Germinal center (tissue), 1 donor: Measurements from ENCODE around the gene CCDC148.
"Not testable (repeated sequence)": the region's sequence is repeated elsewhere in the genome, so short reads cannot be mapped to it uniquely, and the experiment has no call there.

Experiments
- DNase-seq: peaks from one replicate; pipeline ENCODE4 v3.0.0; 2012; ENCODE audit warnings: mixed read lengths, low spot score

The CCDC148 gene

DNA sequence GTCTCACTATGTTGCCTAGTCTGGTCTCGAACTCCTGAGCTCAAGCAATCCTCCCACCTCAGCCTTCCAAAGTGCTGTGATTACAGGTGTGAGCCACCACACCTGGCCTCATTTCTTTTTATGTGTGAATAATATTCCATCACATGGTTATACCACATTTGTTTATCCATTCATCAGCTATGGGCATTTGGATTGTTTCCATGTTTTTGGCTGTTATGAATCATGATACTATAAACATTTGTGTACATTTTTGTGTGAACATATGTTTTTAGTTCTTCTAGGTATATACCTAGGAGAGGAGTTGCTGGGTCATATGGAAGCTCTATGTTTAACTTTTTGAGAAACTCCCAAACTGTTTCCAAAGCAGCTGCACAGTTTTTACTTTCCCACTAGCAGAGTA, 24.6 kb upstream of the CCDC148 start:
- no peak for DNase-seq

DNA sequence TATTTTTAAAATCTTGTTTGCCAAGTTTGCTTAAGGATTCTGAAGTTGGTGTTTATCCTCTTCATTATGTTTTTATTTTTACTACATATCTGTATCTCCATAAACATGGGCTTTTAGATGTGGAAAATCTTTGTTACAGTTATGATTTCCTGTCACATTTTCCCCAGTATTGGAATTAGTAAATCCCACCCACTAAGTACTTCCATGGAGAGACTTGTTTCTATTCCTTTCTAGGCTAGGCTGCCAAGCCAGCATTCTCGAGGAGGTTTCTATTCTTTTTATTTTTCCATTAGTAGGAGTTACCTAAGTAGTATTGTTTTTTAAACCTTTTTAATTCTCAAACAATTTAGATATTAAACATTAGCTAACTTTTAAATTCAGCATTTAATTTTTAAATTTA, 22.3 kb upstream of the CCDC148 start:
- no peak for DNase-seq

GRCh38 chr2:158478237-158478636, 21.7 kb upstream of the CCDC148 start:
- no peak for DNase-seq

DNA sequence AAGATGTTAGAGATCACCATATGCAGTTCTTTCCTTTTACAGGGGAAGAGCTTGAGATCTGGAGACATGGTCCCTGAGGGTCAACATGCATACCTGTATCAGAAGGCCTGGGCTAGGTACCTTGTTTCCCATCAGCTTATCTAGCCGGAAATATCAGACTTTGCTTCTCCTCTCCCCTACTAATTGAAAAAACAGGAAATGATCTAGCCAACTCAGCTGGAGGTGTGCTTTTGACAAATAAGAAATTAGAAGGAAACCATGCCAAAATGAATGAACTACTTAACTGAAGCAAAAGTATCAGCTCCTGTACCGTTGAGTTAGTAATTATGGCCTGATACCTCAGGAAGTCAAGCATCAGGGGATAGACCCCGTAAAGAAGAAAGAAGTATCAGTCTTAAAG, 20.6 kb upstream of the CCDC148 start:
- no peak for DNase-seq

DNA sequence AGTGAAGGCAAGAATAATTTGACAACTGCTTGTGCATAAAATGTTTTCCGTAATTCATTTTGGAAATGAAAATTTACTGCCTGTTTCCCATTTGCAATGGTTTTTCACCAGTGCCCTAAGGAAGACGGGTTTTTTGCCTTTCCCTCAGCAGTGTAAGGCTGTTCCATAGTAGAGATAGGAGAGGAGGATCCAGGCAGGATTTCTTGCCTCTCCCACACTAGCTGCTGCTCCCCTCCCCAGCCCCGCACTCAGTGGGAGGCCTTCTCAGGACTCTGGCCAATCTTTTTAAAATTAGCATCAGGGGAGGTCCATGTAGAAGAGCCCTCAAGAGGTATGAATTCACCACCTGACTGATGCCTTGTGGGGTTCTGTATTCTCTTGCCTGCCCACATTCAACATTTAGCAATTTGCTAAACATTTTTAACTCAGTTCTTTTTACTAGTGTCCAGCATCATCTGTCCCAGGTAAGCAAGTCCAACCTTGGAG, 18.0 kb upstream of the CCDC148 start:
- DNase-seq: not testable (repeated sequence)

DNA sequence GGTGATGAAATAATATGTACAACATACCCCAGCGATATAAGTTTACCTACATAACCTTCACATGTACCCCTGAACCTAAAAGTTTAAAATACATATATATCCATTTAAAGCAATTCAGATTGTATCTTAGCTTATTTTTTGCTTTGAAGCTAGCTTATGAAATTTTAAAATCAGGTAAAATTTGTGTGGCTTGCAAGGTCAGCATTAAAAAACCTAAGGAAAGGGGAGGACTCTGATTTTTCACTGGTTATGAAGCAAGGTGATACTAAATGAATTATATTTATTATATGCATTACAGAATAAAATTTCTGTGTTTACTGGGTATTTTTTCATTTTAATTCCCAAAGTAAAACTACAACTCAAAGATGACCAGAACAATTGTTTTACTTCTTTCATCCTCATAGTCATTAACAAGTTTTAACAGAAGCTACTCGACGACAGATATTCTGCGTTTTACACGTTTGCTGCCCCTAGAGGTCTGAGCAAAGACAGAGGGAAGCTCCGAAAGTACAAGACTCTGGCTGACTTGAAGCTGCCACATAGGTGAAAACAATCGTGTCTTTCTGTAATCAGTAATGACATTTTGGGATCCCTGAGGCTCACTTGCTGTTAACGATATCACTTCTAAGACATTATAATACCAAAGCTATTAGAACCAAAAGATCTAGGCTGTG, 17.3 kb upstream of the CCDC148 start:
- no peak for DNase-seq

- not testable (repeated sequence) for DNase-seq
Measured at GRCh38 chr2:158473300-158473699, 16.7 kb upstream of the CCDC148 start.

- not testable (repeated sequence) for DNase-seq
Measured at GRCh38 chr2:158472829-158473228, 16.3 kb upstream of the CCDC148 start.

DNA sequence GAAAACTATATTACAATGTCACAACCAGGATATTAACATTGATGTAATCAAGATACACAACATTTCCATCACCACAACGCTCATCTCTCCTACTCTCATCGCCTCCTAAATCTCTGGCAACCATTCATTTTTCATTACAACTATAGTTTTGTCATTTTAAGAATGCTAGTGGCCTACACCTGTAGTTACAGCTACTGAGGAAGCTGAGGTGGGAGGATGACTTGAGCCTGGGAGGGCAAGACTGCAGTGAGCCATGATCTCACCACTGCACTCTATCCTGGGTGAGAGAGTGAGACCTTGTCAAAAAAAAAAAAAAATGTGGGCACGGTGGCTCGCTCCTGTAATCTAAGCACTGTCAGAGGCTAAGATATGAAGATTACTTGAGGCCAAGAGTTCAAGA, 10.7 kb upstream of the CCDC148 start:
- no peak for DNase-seq

- peak; percentile 43 for DNase-seq
Measured at GRCh38 chr2:158464426-158465281, 8.1 kb upstream of the CCDC148 start.

DNA sequence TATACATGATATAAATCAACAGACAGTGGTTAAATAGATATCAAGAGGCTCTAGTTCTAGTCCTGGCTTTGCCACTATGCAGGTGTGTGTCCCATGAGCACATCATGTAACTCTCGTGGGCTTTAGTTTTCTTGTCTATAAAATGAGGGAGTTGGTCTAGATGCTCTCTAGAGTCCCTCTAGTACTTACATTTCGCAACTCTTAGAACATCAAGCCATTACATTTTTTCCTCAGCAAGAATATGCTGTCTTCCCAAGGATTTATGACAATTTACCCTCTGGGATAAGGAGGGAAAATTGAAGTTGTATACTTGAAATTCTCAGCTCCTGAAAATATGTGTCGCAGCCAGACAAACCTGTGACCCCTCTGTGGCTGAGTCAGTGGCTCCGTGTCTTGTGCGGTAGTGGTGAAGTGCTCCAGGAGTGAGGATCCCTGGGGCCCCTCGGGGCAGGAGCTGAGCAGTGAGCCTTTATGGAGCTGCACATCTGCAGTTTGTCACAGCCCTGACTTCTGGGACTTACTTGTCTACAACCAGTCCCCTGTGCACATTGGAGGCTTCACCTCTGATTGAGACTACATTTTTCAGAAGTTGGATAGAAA, 7.0 kb upstream of the CCDC148 start:
- DNase-seq: no peak

DNA sequence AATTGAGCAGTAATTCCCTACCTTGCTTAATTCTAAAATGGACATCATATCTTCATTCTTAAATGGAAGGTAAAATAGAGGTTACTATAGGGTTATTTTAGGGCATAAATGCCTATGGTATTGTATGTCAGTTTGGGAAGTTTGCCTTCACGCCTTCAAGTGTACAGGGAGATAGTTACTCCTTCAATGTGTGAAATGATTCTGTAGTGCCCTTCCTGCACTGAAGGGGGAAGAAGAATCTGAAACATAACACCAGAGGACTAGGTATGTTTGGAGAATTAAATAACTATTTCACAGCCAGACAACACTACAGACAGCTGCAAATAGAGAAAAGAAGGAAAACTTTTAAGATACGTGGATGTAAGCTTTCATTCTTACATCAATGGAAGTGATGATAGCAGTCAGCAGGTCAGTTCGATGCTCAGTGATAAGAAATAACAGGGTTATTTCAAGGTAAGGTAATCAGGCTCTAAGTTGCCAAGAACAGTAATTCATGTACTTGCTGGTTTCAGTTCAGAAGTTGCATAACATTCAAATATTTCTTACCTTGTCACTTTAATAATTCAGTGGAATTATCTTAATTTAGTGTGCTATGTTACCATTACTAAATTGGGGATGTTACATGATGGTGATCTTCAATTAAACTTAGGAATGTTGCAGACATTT, 4.2 kb upstream of the CCDC148 start:
- DNase-seq: no peak

- DNase-seq: no peak
Measured at GRCh38 chr2:158459161-158460003, 2.8 kb upstream of the CCDC148 start.

DNA sequence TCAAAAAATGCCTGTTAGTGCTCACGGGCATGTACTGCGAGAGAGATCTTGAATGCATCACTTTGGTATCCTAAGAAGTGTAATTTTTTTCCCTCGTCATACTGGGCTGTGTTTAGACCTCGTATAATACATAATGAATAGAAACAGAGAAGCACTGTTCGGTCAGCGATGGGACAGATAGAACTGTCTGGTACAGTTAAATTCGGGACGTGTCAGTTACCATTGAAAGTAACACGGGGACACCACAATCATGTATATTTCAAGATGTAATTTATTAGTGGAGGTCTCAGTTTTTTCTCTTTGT, 2.0 kb upstream of the CCDC148 start:
- DNase-seq: no peak

DNA sequence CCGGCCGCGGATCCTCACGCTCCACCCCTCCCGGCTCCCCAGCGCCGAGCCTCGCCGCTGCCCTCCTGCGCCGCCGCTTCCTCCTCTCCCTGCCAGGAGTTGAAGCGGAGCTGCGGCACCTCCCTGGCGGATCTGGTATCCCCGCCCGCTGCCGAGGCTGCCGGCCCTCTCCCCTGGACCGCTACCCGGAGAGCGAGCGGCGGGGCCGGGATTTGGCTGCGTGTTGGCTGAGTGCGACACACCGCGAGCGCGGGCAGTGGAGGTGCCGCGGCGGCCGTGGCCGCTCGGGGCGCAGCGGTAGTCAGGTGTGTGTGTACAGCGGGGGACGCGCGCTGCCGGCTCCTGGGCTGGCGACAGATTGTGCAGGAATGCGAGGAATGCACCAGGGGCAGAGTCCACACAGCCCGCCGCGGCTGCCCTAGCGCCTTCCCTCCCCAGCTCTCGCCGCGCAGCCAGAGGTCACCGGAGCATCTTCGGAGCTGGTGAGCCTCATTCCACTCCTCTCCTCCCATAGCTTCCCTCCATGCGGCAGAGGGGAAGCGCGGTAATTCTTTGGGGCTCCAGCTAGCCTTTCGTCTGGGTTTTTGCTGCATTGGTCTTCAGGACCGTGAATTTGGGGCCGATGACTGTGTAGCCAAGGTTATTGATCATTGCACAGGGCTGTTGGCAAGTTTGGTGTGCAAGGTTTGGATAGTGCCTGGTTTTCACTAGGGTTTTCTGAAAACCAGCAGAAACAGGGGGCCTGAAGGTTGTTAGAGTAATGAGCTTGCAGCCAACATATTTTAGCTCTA, 1.5 kb upstream of the CCDC148 start:
- DNase-seq: peak; percentile 51

DNA sequence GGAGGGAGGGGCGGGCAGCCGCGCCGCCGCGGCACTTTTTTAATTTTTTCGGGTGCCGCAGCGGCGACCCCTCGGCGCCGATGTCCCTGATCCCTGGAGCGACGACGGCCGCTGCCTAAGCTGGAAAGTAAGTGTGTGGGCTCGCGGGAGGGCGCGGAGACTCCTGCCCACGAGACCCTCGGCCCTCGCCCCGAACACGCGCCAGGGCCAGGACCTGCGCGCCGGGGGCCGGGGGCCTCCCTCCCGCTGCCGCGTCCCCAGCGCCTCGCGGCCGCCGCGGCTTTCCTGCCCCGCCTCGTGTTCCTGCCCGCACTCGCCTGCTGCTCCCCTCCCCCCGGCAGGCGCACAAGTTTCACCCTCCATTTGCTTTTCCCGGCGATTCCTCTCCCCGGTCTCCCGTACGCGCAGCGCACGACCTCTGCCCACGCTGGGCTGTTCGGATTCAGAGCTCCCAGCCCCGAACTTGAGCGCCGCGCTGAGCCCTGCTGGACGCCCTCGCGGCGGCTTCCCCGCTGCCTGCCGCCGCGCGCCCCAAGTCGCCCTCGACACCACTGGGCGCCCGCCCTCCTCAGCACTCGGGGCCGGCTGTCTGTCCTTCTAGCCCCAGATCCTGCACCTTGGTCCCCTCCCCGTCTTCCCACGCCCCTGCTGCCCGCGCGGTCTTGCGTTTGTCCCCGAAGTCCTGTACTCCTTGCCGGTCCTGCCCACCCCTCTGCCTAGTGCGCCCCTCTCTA, 706 bp upstream of the CCDC148 start:
- DNase-seq: peak; percentile 41

DNA sequence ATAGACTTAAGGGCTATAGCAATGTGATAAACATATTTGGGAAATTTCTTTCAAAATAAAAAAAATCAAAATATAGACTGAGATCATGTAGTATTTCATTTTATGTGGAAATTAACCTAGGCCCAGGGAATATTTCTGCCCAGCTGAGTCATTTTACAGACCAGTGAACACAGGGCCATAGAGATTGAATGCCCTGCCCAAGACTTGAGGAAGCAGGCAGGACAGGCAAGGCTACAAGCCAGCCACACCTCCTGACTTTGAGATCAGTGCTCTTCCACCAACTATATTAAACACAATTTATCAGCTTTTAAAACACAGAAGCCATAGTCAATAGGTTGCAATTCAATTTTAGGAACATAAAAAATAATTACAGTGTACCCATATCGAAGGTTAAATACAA, 12.9 kb downstream of the CCDC148 start:
- no peak for DNase-seq

DNA sequence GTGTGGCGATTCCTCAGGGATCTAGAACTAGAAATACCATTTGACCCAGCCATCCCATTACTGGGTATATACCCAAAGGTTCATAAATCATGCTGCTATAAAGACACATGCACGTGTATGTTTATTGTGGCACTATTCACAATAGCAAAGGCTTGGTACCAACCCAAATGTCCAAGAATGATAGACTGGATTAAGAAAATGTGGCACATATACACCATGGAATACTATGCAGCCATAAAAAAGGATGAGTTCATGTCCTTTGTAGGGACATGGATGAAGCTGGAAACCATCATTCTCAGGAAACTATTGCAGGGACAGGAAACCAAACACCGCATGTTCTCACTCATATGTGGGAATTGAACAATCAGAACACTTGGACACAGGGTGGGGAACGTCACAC, 17.5 kb downstream of the CCDC148 start:
- DNase-seq: not testable (repeated sequence)

DNA sequence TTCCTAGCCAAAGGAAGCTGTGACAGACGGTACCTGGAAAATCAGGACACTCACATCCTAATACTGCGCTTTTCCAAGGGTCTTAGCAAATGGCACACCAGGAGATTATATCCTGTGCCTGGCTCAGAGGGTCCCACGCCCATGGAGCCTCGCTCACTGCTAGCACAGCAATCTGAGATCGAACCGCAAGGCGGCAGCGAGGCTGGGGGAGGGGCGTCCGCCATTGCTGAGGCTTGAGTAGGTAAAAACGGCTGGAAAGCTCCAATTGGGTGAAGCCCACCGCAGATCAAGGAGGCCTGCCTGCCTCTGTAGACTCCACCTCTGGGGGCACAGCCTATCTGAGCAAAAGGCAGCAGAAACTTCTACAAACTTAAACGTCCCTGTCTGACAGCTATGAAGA, 22.8 kb downstream of the CCDC148 start:
- DNase-seq: not testable (repeated sequence)

DNA sequence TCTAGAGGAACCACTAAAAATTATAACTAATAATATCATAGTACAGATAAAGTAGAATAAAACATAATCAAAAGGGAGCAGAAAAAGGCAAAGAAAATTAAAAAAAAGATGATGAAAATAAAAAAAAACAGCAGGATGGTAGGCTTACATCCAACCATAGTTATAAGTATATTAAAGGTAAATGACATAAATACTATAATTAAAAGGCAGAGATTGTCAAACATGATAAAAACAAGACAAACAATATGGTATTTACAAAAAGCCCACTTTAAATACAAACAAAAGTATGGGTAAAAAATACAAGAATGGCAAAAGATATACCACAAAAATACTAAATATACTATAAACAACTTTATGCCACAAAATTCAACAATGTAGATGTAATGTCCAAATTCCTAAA, 24.4 kb downstream of the CCDC148 start:
- DNase-seq: no peak
